GM23248 (cell line): ENCODE measurements around the gene MAN1A1.

ENCODE experiments used
- EZH2 ChIP-seq: fragments of 200-600 bp; sonication (generic); IDR thresholded peaks from 2 replicates; pipeline ENCODE4 v1.6.1; 2018; ENCODE audit warnings: antibody characterized with exemption, mild to moderate bottlenecking; ENCODE audit not compliant: insufficient read depth, poor library complexity, severe bottlenecking
- EZH2phosphoT487 ChIP-seq: fragments of 200-600 bp; sonication (generic); IDR thresholded peaks from 2 replicates; pipeline ENCODE4 v1.6.1; 2018; ENCODE audit warnings: antibody characterized with exemption, moderate library complexity, mild to moderate bottlenecking, low read depth; ENCODE audit not compliant: insufficient read depth

GRCh38 chr6:119280668-119281067, 68.9 kb downstream of the MAN1A1 start:
- no peak for TF ChIP-seq EZH2phosphoT487
- TF ChIP-seq EZH2 = no peak
